ENCODE measurements around the gene GBX1. TPM values are rescaled to one million over a fixed set of nuclear protein-coding genes. Genes with fewer than 3 reads are reported as not detected.

The GBX1 gene
- total RNA-seq, 2 experiments from 2014 or later, result not detected

DNA sequence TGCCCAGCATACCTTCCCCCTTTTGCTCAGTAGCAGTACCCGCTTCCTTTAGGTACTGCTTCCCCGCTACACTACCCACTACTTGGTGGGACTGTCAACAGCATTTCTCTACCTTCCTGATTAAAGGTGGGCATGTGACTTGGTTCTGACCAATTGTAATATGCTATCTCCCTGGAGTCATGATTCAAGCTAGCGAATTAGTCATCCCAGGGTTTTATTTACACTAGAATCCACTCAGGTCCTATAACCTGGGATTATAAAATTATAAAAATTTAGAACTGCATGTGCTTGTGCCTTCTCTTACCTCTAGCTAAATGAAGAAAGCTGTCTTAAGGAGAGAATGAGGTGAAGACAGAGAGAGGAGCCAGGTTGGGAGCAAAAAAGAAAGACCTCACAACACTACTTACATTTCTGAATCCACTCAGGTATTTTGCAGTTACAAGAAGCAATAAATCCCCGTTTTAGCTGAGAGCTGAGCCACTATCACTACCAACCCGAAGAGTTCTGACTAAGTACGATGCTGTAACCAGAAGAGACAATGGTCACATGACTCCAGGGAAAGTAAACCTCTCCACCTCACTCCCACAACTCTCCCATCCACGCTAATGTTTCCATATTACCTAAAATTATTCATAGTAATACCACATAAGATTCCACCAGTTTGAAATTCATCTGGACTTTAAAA is 9.7 kb downstream of the GBX1 start:
- BruUV-seq (replicated peaks), result no TSS peak
- no peaks in the 10 kb centered on the region for H3K9me2 ChIP-seq (ENCODE audit: insufficient read depth, low read length)
- H3K9me3 ChIP-seq (ENCODE audit: low read length), result no peaks in the 10 kb centered on the region
- no peaks in the 10 kb centered on the region for H3K36me3 ChIP-seq (ENCODE audit: insufficient read depth, low read length)
- H3K27ac ChIP-seq (ENCODE audit: low read depth, low read length, poor library complexity, severe bottlenecking), result no peak overlapping the region
- ChIA-PET CTCF (ENCODE audit: unreplicated experiment) (no interaction called here), POLR2A (no interaction called here)
- no peaks in the 10 kb centered on the region for H3K79me2 ChIP-seq (ENCODE audit: insufficient read depth, low read depth, low read length)
- intact Hi-C loops (cut with micrococcal nuclease; ENCODE audit: unreplicated experiment), result loop anchor here (10.0 kb wide), 1 partner anchor 63 kb away; no protein-coding TSS in a partner anchor
- TF ChIP-seq, protein P1, sequence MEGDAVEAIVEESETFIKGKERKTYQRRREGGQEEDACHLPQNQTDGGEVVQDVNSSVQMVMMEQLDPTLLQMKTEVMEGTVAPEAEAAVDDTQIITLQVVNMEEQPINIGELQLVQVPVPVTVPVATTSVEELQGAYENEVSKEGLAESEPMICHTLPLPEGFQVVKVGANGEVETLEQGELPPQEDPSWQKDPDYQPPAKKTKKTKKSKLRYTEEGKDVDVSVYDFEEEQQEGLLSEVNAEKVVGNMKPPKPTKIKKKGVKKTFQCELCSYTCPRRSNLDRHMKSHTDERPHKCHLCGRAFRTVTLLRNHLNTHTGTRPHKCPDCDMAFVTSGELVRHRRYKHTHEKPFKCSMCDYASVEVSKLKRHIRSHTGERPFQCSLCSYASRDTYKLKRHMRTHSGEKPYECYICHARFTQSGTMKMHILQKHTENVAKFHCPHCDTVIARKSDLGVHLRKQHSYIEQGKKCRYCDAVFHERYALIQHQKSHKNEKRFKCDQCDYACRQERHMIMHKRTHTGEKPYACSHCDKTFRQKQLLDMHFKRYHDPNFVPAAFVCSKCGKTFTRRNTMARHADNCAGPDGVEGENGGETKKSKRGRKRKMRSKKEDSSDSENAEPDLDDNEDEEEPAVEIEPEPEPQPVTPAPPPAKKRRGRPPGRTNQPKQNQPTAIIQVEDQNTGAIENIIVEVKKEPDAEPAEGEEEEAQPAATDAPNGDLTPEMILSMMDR (conservative IDR thresholded peaks at IDR 0.05; ENCODE audit: low read length), result no peak
- no peak for TF ChIP-seq EZH2phosphoT487 (IDR thresholded peaks at IDR 0.05; ENCODE audit: borderline replicate concordance, low read depth, low read length)
- H3K4me2 ChIP-seq (ENCODE audit: low read length), result no peak overlapping the region
- no peaks in the 10 kb centered on the region for H4K20me1 ChIP-seq (ENCODE audit: insufficient read depth, low read length)
- no peak overlapping the region for H3K4me3 ChIP-seq (ENCODE audit: low read depth, low read length, poor library complexity, severe bottlenecking)
- no peak overlapping the region for H2AFZ ChIP-seq (ENCODE audit: low read length)
- DNase-seq (ENCODE audit: low spot score), result no peak
- no peaks in the 10 kb centered on the region for H3K4me1 ChIP-seq (ENCODE audit: insufficient read depth, low read length, poor library complexity, severe bottlenecking)

DNA sequence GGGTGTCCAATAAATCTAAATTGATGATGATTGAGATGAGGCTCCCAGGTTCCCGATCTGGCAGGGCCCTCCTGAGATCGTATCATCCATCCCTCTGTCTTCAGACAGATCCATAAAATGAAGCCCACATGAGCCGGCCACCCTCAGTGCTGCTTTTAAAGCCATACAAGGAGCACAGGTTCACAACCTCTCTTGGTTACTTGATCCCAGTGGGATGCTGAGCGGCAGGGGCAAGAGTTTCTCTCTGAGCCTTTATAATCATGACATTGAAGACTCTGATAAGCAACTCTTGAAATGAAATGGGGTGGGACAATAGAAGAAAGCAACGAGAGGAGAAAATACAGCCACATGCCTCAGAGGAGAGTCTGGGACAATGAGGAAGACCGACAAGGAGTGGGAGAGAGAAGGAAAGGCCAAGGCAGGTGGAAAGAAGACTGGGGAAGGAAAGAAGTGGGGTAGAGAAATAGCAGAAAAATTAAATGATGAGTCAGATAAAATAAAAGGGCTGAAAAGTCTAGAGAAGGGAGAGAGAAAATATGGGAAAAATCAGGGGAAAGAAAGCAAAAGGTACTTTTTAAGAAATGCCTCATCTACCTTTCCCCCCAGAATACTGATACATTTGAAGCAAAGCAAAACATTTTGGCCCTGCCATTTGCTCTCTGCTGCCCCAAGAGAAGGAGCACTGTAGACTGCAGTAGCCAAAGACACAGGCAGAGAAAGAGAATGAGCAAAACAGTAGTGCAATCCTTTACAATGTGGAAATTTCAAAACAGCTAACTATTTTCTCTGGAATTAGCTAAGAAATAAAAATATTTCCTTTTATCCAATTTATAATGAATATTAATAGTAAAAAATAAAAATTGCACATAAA is 14.6 kb downstream of the GBX1 start:
- no TSS peak for BruUV-seq (replicated peaks)
- Histone ChIP-seq H3K9me2 (ENCODE audit: insufficient read depth, low read length) (no peaks in the 10 kb centered on the region), H3K4me3 (ENCODE audit: low read depth, low read length, poor library complexity, severe bottlenecking) (no peak overlapping the region), H4K20me1 (ENCODE audit: insufficient read depth, low read length) (no peaks in the 10 kb centered on the region), H3K4me2 (ENCODE audit: low read length) (no peak overlapping the region), H3K79me2 (ENCODE audit: insufficient read depth, low read depth, low read length) (no peaks in the 10 kb centered on the region), H3K4me1 (ENCODE audit: insufficient read depth, low read length, poor library complexity, severe bottlenecking) (no peaks in the 10 kb centered on the region), H3K36me3 (ENCODE audit: insufficient read depth, low read length) (no peaks in the 10 kb centered on the region), H2AFZ (ENCODE audit: low read length) (no peak overlapping the region), H3K27ac (ENCODE audit: low read depth, low read length, poor library complexity, severe bottlenecking) (no peak overlapping the region), H3K9me3 (ENCODE audit: low read length) (no peaks in the 10 kb centered on the region)
- no peak for DNase-seq (ENCODE audit: low spot score)
- intact Hi-C loops (cut with micrococcal nuclease; ENCODE audit: unreplicated experiment), result loop anchor here (10.0 kb wide), 1 partner anchor 58 kb away; no protein-coding TSS in a partner anchor
- CTCF ChIA-PET (ENCODE audit: unreplicated experiment), result no interaction called here
- TF ChIP-seq EZH2phosphoT487 (IDR thresholded peaks at IDR 0.05; ENCODE audit: borderline replicate concordance, low read depth, low read length), result no peak
- TF ChIP-seq, protein P1 (conservative IDR thresholded peaks at IDR 0.05; ENCODE audit: low read length), result 0 out of 2 replicates have a peak, but pooled peaks have one; percentile 14
- POLR2A ChIA-PET, result interaction anchor here (0.7 kb wide), 2 partner anchors 14 to 176 kb away, joined by 4 to 6 read pairs; no protein-coding TSS in a partner anchor

Data from OCI-LY7 (cell line).